Islet precursor cell (in vitro differentiated cells): ENCODE data around the gene LONRF3.
"Not testable (repeated sequence)": the region's sequence is repeated elsewhere in the genome, so short reads cannot be mapped to it uniquely, and the experiment has no call there.

Experiments
- DNase-seq: peaks from one replicate; pipeline ENCODE4 v3.0.0-alpha.2; 2018

Gene LONRF3

DNA sequence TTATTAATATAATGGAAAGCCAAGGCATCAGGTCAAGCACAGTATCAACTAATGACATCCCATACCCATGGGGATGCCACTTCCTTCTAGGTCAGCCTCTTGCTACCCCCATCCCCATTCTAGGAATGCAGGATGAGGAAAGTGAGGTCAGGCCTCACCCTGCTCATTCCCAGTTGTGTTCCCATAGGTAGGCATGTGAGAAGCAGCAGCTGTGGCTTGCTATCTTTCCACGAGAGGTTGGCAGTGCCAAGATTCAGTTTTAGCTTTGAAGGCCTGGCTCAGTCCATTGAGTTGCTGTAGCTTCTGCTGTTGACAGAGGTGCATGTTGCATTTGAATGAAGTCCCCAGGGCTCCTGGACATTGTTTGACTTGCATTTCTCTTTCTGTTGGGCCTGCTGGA is 15.5 kb downstream of the LONRF3 start:
- DNase-seq, result no peak

DNA sequence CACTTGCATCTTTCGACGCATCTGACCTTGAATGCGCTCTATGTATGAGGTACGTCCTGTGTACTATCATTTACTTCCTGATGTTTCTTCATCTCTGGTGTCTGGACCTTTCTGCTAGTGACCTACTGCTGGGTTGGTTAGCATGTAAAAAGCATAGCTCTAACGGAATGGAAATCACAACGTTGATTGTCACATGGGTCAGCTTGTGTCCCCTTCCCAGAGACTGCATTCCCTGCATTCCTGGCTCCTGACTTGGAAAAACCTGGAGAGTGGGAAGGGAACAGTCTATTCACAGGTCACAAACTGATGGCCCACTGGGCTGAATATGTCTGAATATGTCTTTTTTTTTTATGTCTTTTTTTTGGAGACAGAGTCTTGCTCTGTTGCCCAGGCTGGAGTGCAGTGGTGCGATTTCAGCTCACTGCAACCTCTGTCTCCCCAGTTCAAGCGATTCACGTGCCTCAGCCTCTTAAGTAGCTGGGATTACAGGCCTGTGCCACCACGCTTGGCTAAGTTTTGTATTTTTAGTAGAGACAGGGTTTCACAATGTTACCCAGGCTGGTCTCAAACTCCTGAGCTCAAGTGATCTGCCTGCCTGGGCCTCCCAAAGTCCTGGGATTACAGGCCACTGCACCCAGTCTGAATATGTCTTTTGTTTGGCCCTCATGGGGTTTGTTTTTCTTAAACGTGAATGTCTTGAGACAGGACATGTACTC is 16.3 kb downstream of the LONRF3 start:
- no peak for DNase-seq

DNA sequence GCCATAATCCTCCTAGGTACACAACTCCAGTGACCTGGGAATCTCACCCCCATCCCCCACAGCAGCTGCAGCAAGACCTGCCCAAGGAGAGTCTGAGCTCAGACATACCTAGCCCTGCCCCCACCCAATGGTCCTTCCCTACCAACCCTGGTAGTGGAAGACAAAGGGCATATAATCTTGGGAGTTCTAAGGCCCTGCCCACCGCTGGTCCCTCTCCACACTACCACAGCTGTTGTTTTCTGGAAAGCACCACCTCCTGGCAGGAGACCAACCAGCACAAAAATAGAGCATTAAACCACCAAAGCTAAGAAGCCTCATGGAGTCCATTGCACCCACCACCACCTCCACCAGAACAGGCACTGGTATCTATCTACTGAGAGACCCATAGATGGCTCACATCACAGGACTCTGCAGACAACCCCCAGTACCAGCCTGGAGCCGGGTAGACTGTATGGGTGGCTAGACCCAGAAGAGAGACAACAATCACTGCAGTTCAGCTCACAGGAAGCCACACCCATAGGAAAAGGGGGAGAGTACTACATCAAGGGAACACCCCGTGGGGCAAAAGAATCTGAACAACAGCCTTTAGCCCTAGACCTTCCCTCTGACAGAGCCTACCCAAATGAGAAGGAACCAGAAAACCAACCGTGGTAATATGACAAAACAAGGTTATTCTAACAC is 18.2 kb downstream of the LONRF3 start:
- not testable (repeated sequence) for DNase-seq

DNA sequence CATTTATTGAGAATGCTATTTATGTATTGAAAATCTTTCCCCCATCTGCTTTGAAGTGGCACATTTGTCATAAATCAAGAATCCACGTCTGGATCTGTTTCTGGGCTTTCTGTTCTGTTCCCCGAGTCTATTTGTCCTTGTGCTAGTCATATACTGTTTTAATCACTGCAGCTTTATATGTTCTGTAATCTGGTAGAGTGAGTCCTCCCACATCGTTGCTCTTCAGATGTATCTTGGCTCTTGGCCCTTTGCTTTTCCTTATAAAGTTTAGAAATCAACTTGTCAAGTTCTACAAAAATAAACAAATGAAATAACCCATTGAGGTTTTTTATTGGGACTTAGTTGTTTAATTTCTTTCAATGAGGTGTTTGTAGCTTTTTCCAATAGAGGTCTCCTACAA is 29.0 kb downstream of the LONRF3 start:
- no peak for DNase-seq

DNA sequence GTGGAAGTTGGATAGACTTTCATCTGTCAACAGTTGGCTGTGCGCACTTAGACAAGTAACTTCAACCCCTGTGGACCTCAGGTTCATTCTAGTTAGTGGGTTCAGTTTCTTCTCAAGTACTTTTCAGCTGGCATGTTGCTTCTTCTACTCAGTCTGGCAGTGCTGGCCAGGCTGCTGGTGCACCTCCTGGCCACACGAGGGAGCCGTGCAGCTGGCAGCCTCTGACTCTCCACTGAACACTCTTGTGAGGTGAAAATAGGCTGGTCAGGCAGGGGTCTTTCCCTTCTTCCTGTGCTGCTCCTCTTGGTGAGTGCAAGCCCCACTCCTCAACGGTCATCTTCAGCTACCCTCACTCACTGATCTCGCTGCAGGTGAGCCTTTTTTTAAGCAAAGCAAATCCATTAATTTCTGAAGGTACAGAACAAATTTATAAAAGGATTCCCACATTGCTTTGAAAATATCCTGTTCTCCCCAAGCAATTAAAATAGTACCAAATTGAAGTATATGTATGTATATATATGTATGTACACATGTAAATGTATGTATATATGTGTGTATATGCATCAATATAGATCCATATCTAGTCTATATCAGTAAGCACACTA is 30.6 kb downstream of the LONRF3 start:
- DNase-seq, result peak; percentile 77

DNA sequence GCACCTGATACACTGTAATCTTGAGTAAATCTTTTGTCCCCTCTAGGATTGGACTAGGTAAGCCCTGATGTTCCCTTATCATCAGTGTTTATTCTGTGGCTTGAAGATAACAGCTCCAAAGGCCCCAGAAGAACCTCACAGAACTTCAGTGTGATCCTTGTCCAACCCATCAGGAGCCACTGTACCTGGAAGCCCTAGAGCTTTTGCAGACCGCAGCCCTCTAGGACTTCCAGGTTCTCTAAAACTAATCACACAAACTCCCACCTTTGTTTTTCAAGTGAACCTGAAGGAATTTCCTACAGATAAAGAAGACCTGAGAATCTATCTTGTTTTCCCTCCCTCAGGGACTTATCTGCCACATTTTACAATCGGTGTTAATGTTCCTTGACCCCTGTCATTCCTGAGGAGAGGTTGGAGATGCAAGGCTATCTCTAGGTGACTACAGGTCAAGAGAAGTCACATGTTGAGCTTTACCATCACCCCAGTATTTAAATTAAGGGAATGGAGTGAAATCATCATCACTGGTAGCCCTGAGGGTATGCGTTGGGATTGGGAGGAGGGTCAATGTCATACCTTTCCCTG is 32.9 kb downstream of the LONRF3 start:
- DNase-seq, result no peak

DNA sequence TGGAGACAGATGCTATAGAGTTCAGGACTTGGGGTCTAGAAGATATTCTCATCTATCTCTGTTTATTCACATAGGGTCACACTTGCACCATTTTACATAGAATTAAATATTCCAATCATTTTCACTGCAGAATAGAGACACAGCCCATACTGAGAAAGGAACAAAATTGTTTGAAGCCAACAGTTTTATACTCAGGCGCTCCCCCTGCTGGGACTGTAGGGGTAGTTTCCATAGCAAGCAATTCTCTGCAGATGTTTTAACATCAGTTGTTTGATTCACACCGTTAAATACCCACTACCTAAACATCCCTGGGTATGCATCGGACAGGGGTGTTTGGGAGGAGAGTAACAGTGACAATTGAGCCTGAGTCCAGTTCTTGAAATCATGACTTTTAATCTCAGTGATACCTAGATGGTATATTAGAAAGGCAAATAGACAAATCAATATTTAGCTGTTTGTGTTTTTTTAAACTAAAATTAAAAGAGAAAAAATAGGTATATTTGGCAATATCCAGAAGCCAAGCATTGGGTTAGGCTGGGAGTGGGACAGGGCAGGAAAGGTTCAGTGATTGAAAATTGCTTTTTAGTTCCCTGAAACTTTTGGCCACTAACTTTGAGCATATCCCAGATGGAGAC is 33.8 kb downstream of the LONRF3 start:
- DNase-seq, result no peak

DNA sequence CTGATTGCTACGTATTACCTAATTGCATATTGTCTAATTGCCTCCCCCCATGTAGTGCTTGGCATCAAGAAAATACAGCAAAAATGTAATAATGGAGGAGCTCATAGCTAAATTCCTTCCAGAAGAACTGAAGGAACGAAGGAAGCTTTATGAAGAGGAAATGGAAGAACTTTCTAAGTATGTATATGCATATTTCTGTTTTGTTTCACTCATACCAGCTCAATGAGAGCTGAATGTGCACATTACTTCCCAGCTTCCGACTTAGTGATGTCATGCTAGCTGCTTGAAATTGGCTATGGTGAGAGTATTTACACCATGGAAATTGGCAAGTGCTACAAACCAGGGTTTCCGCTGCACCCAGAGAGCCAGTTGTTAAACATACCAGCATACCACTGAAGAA is 34.7 kb downstream of the LONRF3 start:
- no peak for DNase-seq

DNA sequence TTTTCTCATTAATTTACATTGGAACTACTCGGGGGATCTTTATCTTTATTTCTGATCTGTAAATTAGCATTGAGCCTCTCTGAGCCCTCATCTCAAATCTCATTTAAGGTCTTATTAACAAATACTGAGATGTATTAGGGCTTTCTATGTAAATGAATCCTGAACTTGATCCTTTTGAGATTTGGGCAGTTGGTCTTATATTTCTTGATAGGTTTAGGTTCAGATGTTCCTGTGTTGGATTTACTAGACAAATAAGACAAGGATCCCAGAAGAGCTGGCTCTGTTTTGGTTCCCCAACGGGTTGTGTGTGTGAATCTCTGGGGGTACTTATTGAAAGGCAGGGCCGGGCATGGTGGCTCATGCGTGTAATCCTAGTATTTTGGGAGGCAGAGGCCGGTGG is 36.1 kb downstream of the LONRF3 start:
- DNase-seq, result no peak

DNA sequence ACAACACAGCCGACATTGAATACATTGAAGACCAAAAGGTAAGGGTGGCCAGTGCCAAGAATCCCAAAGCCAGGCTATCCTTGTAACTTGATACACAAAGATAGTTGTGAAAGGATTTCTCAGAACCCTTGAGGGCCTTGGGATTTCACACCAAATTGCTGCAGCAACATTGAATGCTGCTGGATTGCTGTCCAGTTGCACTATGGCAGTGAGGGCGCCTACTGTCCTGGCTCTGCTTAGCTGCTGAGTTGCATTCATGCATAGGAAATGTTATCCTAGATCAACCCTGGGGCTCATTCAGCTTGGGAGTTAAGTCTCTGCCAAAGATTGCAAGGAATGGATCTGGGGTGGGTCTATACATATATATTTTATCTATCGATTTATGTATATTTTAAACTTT is 38.7 kb downstream of the LONRF3 start:
- DNase-seq, result no peak

DNA sequence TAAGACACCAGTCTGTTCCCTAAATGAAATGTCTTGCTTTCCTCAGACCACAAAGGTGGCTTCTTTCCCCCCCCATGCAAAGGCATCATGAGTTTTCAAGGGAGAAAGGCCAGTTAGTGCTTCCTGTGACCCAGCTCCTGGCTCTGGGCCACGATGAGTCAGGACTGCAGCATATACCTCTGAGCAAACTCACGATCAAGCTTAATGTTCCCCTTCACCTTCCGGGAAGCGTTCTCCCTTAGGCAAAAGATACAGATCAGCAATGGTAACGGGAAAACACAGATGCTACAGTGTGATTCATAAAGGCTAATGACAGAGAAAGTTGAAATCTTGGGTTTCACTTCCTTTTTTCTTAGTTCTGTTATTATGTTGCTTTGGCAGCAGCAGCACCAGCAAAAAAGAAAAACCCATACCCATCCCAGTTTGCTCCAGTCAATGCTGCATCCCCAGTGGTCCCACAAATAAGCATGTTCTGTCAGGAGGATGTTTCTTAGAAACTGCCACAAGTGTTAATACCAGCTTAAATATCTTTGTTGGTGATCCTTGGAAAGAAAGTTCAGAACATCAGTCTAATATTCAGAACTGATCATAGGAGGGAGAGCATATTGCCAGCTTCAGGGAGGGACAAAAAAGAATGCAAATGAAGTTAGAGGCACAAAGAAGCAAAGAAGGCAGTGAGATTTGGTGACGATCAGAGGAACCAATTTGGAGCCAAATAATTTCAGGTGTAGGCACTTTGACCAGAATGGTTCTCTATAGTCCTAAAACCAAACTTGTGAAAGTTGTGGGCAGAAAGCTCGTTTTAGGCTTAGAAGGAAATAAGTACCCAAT is 41.2 kb downstream of the LONRF3 start:
- DNase-seq, result peak; percentile 76

DNA sequence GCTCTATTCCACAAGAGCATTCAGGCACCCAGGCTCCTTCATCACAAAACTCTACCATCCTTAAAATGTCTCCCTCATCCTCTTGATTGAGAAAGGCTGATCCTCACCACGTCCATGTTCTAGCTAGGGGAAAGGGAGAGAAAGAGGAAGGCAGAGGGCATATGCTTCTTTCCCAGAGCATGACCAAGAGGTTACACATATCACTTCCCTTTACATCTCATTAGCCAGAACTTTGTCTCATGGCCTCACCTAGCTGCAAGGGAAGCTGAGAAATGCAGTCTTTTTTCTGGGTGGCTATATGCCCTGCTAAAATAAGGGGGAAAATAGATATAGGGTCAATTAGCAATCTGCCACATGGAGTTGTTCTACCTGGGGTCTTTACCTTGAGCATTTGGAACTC is 42.7 kb downstream of the LONRF3 start:
- no peak for DNase-seq

DNA sequence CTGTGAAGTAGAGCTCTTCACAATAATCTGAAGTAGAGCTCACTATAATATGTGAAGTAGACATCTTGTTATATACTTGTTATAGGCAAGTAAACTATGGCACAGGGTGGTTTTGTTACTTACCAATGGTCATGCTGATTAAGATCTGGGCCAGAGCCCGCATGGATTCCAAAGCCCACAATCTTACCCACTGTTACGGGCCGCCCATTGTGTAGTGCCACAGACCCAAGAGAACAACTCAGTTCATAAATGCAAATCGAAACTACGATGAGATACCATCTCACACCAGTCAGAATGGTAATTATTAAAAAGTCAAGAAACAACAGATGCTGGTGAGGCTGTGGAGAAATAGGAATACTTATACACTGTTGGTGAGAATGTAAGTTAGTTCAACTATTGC is 51.5 kb downstream of the LONRF3 start:
- no peak for DNase-seq

DNA sequence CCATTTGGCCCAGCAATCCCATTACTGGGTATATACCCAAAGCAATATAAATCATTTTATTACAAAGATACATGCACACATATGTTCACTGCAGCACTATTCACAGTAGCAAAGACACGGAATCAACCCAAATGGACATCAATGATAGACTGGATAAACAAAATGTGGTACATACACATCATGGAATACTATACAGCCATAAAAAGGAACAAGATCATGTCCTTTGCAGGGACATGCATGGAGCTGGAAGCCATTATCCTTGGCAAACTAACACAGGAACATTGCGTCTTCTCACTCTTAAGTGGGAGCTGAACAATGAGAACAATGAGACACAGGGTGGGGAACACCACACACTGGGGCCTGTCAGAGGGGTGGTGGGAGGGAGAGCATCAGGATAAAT is 51.9 kb downstream of the LONRF3 start:
- not testable (repeated sequence) for DNase-seq

DNA sequence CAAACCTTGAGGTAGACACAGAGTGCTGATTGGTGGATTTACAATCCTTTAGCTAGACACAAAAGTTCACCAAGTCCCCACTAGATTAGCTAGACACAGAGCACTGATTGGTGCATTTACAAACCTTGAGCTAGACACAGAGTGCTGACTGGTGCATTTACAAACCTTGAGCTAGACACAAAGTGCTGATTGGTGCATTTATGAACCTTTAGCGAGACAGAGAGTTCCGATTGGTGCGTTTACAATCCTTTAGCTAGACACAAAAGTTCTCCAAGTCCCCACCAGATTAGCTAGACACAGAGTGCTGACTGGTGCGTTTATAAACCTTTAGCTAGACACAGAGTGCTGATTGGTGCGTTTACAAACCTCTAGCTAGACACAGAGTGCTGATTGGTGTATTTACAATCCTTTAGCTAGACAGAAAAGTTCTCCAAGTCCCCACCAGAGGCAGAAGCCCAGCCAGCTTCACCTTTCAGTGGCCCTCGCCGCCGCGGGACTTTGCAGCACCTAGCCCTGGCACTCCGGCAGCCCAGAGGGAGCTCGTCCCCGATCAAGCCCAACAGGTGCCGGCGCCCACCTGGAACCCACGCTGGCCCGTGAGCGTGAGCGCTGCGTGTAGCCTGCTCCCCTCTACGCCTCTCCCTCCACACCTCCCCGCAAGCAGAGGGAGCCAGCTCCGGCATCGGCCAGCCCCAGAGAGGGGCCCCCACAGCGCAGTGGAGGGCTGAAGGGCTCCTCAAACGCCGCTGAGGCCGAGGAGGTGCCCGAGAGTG is 53.7 kb downstream of the LONRF3 start:
- not testable (repeated sequence) for DNase-seq

DNA sequence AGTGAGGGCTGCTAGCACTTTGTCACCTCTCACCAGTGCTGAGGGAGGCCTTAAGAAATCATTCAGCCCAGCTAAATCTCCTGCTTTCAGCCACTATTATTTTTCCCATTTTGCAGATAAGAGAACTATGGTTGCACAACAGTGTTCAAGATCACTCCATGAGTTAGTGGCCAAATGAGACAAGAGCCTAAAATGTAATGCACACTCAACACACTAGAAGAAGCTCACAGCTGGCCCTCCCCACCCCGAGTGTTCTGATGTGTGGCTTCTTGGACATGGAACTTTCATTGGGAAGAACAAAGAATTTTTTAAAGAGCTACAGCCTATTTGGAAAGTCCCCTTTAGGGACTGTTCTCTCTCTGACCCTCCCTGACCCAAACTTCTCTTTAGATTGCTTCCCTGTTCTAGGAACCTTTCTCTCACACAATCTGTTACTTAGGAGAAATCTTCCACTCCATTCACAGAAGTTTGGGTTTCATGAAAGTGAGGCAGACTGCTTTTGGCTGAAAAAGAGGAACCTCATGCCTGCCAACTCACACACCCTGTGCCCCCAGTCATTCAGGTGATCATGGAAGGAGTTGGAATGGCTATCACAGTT is 54.4 kb downstream of the LONRF3 start:
- DNase-seq, result no peak

DNA sequence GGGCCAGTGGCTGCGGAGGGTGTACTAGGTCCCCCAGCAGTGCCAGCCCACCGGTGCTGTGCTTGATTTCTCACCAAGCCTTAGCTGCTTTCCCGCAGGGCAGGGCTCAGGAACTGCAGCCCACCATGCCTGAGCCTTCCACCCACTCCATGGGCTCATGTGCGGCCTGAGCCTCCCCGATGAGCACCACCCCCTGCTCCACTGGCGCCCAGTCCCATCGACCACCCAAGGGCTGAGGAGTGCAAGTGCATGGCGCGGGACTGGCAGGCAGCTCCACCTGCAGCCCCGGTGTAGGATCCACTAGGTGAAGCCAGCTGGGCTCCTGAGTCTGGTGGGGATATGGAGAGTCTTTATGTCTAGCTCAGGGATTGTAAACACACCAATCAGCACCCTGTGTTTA is 55.2 kb downstream of the LONRF3 start:
- DNase-seq, result not testable (repeated sequence)

DNA sequence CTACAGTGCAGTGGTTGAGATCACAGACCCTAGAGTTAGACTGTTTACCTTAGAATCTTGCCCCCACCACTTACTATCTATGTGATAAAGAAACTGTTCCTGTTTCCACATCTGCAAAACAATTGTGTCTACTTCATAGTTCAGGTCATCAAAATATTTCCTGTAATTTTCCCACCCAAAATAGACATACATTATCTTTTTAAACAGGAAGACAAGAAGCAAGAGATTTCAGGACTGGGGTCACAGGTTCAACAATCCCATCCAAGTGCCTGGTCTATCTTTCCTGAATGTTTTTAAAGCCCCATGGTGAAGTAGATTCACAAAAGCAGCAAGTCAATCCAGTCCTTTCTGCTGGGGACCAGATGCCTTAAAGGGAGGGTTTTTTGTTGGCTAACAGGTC is 56.6 kb downstream of the LONRF3 start:
- no peak for DNase-seq

DNA sequence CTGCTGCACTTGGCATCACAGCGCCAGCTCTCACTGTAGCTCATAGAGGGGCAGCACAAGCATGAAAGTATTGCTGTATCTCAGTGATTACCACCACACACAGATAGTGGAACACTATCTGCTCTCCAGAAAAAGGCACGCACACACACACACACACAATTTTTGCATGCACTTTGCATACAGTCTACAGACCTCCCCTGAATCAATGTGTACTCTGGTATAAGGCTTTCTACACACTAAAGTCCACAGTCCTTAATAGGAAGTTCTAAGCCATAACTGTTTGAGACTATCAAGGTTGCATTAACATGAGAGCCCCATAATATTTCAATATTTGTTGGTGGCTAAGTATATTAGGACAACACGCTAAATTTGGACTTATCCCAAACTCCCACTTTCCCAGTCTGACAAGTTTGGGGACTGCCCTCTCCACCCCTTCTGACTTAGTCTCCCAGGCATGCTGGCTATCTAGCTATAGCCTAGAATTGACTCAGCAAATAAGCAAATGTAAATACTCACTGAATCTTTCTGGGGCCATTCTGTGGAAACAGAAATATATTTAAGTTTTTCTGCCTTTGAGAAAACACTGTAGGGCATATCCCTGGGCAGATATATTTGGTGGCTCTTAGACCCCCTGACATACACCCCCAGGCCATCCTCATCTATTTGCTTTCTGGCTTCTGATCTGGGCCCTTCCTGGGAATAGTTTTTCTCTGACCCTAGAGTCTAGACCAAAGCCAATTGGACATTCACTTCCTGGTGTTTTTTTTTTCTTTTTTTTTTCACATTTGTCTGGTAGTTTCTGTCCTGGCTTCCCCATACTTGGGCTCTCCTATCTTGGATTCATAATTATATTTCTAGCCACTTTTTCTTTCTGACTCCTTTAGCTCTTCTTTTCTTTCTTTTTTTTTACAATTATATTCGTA is 62.0 kb downstream of the LONRF3 start:
- no peak for DNase-seq

DNA sequence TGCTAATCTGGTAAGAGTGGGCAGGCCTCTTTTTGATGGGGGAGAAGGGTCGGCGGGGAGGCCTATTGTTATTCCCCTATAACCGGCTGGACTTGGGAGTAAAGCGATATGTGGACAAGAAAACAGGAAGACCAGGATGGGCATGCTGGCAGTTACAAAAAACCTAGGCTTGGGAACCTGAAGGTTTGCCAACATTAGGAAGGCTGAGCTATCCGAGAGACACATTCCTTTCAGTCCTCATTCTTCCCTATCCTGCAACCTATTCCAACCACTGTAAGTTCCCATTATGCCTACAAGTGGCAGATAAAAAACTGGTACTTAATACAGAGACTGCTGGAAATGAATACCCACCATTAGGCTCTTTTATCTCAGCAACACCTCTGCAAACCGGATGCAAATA is 66.0 kb downstream of the LONRF3 start:
- DNase-seq, result no peak
